Neural cell (in vitro differentiated cells): ENCODE data around the gene FRY. TPM values are rescaled to one million over a fixed set of nuclear protein-coding genes. Genes with fewer than 3 reads are reported as not detected.

Source experiments
- H2AFZ ChIP-seq: fragments of 200-600, 300-800 bp; sonication (generic), shearing (Covaris generic); 2 replicates; pipeline ENCODE4 v1.6.0; 2014; ENCODE audit warnings: low read depth, mild to moderate bottlenecking, antibody characterized with exemption, low read length, moderate library complexity
- H3F3A ChIP-seq: fragments of 200-600 bp; shearing (Covaris generic); 2 replicates; pipeline ENCODE4 v1.6.1; 2016; ENCODE audit warnings: mild to moderate bottlenecking, moderate library complexity, mixed read lengths, antibody characterized with exemption, low read length; ENCODE audit not compliant: insufficient read depth, poor library complexity, severe bottlenecking
- H3K27ac ChIP-seq: fragments of 200-600, 300-800 bp; sonication (generic), shearing (Covaris generic); 2 replicates; pipeline ENCODE4 v1.5.1; 2014; ENCODE audit warnings: mild to moderate bottlenecking, low read length, moderate library complexity
- H3K27me3 ChIP-seq: fragments of 300-800, 200-600 bp; sonication (generic), shearing (Covaris generic); 2 replicates; pipeline ENCODE4 v1.6.0; 2014; ENCODE audit warnings: mild to moderate bottlenecking, low read depth, low read length, moderate library complexity; ENCODE audit not compliant: insufficient read depth
- H3K36me3 ChIP-seq: fragments of 300-800, 200-600 bp; sonication (generic), shearing (Covaris generic); 2 replicates; pipeline ENCODE4 v1.5.1; 2014; ENCODE audit warnings: mild to moderate bottlenecking, antibody characterized with exemption, low read length, moderate library complexity; ENCODE audit not compliant: insufficient read depth
- H3K4me2 ChIP-seq: fragments of 300-800, 200-600 bp; sonication (generic), shearing (Covaris generic); 2 replicates; pipeline ENCODE4 v1.6.0; 2014; ENCODE audit warnings: mild to moderate bottlenecking, low read length
- H3K4me3 ChIP-seq: fragments of 300-800, 200-600 bp; sonication (generic), shearing (Covaris generic); 2 replicates; pipeline ENCODE4 v1.5.1; 2014; ENCODE audit warnings: mild to moderate bottlenecking, low read length, moderate library complexity
- H3K79me2 ChIP-seq: fragments of 200-600 bp; shearing (Covaris generic); replicated peaks from 2 replicates; pipeline ENCODE4 v1.6.0; 2014; ENCODE audit warnings: mild to moderate bottlenecking, low read length, moderate library complexity; ENCODE audit not compliant: insufficient read depth
- H3K9ac ChIP-seq: fragments of 300-800, 200-600 bp; sonication (generic), shearing (Covaris generic); 2 replicates; pipeline ENCODE4 v1.6.1; 2016; ENCODE audit warnings: mild to moderate bottlenecking, low read length, mixed read lengths
- H3K9me2 ChIP-seq: fragments of 200-600 bp; shearing (Covaris generic); 2 replicates; pipeline ENCODE4 v1.6.1; 2016; ENCODE audit warnings: mild to moderate bottlenecking, low read length, mixed read lengths; ENCODE audit not compliant: insufficient read depth
- H3K9me3 ChIP-seq: fragments of 200-600, 300-800 bp; sonication (generic), shearing (Covaris generic); 2 replicates; pipeline ENCODE4 v1.6.1; 2016; ENCODE audit warnings: mild to moderate bottlenecking, mixed run types, low read length, moderate library complexity, mixed read lengths
- H4K20me1 ChIP-seq: fragments of 200-600 bp; shearing (Covaris generic); 2 replicates; pipeline ENCODE4 v1.6.1; 2016; ENCODE audit warnings: mild to moderate bottlenecking, mixed run types; ENCODE audit not compliant: insufficient read depth
- EP300 ChIP-seq: fragments of 450-650 bp; conservative IDR thresholded peaks from 2 replicates; pipeline ENCODE4 v1.6.1; 2014; ENCODE audit warnings: antibody characterized with exemption, mild to moderate bottlenecking, moderate library complexity; ENCODE audit not compliant: poor library complexity, severe bottlenecking
- EZH2 ChIP-seq: fragments of 200-600, 300-800 bp; shearing (Covaris generic), sonication (generic); IDR thresholded peaks from 2 replicates; pipeline ENCODE4 v1.6.1; 2014; ENCODE audit warnings: antibody characterized with exemption, low read length, borderline replicate concordance, mild to moderate bottlenecking; ENCODE audit not compliant: insufficient read depth, poor library complexity, severe bottlenecking
- MXI1 ChIP-seq: fragments of 450-650 bp; conservative IDR thresholded peaks from 2 replicates; pipeline ENCODE4 v1.6.1; 2014; ENCODE audit warnings: antibody characterized with exemption, mild to moderate bottlenecking; ENCODE audit not compliant: poor library complexity, severe bottlenecking
- POLR2AphosphoS5 ChIP-seq: IDR thresholded peaks from 2 replicates; pipeline ENCODE4 v1.6.1; 2012
- RAD21 ChIP-seq: fragments of 450-650 bp; conservative IDR thresholded peaks from 2 replicates; pipeline ENCODE4 v1.6.1; 2014; ENCODE audit warnings: antibody characterized with exemption, mild to moderate bottlenecking, moderate library complexity
- SMC3 ChIP-seq: fragments of 450-650 bp; conservative IDR thresholded peaks from 2 replicates; pipeline ENCODE4 v1.6.1; 2014; ENCODE audit warnings: antibody characterized with exemption, mild to moderate bottlenecking, moderate library complexity; ENCODE audit not compliant: poor library complexity
- TAF1 ChIP-seq: IDR thresholded peaks from 2 replicates; pipeline ENCODE4 v1.6.1; 2012; ENCODE audit warnings: low read depth
- polyA plus RNA-seq: library from polyadenylated mRNA; depleted of rRNA; stranded (reverse); fragments of >200 nt; gene quantifications from 2 replicates; pipeline ENCODE4 v1.2.3, GENCODE V29; 2014
- TF ChIP-seq, protein P1 (sequence below): fragments of 450-650 bp; IDR thresholded peaks from 2 replicates; pipeline ENCODE4 v1.5.1; 2014; ENCODE audit warnings: antibody characterized with exemption, mild to moderate bottlenecking, moderate library complexity; ENCODE audit not compliant: poor library complexity, severe bottlenecking

Gene FRY
- polyA plus RNA-seq, 1 donor from 2014 or later: 49.3 TPM

DNA sequence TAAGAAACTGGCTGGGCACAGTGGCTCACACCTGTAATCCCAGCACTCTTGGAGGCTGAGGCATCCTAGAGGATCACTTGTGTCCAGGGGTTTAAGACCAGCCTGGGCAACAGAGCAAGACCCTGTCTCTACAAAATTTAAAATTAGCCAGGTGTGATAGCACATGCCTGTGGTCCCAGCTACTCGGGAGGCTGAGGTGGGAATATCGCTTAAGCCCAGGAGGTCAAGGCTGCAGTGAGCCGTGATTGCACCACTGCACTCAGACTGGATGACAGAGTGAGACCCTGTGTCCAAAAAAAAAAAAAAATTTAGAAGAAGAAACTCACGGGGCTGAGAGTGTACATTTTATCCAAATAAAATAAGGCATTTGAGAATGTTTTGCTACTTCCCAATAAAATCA lies 224.7 kb downstream of the FRY start:
- H3K27ac ChIP-seq: no peak overlapping the region
- no peak overlapping the region for H3K4me3 ChIP-seq
- H3K4me2 ChIP-seq: no peak overlapping the region
- H3K79me2 ChIP-seq: no peaks in the 10 kb centered on the region
- no peak for TF ChIP-seq SMC3
- no peak for TF ChIP-seq EZH2
- TF ChIP-seq, protein P1, sequence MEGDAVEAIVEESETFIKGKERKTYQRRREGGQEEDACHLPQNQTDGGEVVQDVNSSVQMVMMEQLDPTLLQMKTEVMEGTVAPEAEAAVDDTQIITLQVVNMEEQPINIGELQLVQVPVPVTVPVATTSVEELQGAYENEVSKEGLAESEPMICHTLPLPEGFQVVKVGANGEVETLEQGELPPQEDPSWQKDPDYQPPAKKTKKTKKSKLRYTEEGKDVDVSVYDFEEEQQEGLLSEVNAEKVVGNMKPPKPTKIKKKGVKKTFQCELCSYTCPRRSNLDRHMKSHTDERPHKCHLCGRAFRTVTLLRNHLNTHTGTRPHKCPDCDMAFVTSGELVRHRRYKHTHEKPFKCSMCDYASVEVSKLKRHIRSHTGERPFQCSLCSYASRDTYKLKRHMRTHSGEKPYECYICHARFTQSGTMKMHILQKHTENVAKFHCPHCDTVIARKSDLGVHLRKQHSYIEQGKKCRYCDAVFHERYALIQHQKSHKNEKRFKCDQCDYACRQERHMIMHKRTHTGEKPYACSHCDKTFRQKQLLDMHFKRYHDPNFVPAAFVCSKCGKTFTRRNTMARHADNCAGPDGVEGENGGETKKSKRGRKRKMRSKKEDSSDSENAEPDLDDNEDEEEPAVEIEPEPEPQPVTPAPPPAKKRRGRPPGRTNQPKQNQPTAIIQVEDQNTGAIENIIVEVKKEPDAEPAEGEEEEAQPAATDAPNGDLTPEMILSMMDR: no peak
- TF ChIP-seq EP300: no peak
- no peak for TF ChIP-seq POLR2AphosphoS5
- TF ChIP-seq RAD21: no peak
- no peaks in the 10 kb centered on the region for H4K20me1 ChIP-seq
- H3K27me3 ChIP-seq: no peaks in the 10 kb centered on the region
- no peaks in the 10 kb centered on the region for H3F3A ChIP-seq
- H3K9ac ChIP-seq: no peak overlapping the region
- H3K9me2 ChIP-seq: no peaks in the 10 kb centered on the region
- peaks cover 11% of the 10 kb centered on the region for H3K36me3 ChIP-seq
- no peak overlapping the region for H2AFZ ChIP-seq
- H3K9me3 ChIP-seq: no peaks in the 10 kb centered on the region

DNA sequence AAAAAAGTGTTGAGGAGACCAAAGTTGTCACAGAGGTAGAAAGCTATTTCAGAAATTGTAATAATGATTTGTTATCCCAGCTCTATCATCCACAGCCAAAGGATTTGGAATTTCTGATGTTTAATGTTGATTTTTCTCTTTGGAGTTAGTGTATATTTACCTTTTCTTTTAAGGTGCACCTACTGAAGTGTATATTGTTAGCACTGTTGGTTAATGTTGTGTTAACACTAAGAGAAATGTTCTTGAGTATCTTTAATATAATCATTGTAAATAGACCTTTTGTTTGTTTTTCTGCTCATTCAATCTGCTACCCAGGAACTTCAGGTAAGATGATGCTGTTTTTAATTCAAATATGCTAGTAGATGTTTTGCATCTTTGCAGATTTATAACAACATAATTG lies 226.1 kb downstream of the FRY start:
- Histone ChIP-seq H3K9me3 (no peaks in the 10 kb centered on the region), H3K27ac (no peak overlapping the region), H3K79me2 (no peaks in the 10 kb centered on the region), H3F3A (no peaks in the 10 kb centered on the region), H3K4me2 (no peak overlapping the region), H4K20me1 (no peaks in the 10 kb centered on the region), H2AFZ (no peak overlapping the region), H3K27me3 (no peaks in the 10 kb centered on the region), H3K9ac (no peak overlapping the region), H3K9me2 (no peaks in the 10 kb centered on the region), H3K4me3 (no peak overlapping the region), H3K36me3 (peaks cover 11% of the 10 kb centered on the region)
- TF ChIP-seq MXI1 (no peak), TAF1 (no peak), RAD21 (no peak), POLR2AphosphoS5 (no peak)

DNA sequence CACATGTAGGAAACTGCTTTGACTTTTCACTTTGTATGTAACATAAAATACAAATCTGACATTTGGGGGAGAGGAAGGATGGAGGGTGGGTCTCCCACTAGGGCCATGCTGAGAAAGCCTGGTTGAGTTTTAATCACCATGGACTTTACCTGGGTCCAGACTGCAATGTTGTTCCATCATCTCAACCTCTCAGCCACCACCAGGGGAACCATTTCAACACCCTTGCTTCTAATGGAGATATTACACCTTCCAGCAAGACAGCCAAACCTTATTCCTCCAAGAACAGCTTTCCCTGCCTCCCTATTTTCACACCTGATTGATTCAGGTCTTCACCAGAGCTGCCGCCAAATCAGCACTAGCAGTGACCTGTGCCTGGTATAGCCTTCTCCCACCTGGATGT lies 227.5 kb downstream of the FRY start:
- H3K79me2 ChIP-seq: no peaks in the 10 kb centered on the region
- H3K36me3 ChIP-seq: peaks cover 3% of the 10 kb centered on the region
- no peaks in the 10 kb centered on the region for H3F3A ChIP-seq
- H4K20me1 ChIP-seq: no peaks in the 10 kb centered on the region
- no peak overlapping the region for H3K4me3 ChIP-seq
- no peaks in the 10 kb centered on the region for H3K9me3 ChIP-seq
- H3K9me2 ChIP-seq: no peaks in the 10 kb centered on the region
- H3K4me2 ChIP-seq: no peak overlapping the region
- no peak overlapping the region for H2AFZ ChIP-seq
- no peak overlapping the region for H3K27ac ChIP-seq
- TF ChIP-seq, protein P1: no peak
- H3K9ac ChIP-seq: no peak overlapping the region
- no peaks in the 10 kb centered on the region for H3K27me3 ChIP-seq
